ENCODE data around the gene RAB31. TPM values are rescaled to one million over a fixed set of nuclear protein-coding genes. Genes with fewer than 3 reads are reported as not detected.
"Not testable (repeated sequence)": the region's sequence is repeated elsewhere in the genome, so short reads cannot be mapped to it uniquely, and the experiment has no call there.

RAB31 gene
- total RNA-seq, 1 experiment from 2014 or later, result 9.5 TPM

DNA sequence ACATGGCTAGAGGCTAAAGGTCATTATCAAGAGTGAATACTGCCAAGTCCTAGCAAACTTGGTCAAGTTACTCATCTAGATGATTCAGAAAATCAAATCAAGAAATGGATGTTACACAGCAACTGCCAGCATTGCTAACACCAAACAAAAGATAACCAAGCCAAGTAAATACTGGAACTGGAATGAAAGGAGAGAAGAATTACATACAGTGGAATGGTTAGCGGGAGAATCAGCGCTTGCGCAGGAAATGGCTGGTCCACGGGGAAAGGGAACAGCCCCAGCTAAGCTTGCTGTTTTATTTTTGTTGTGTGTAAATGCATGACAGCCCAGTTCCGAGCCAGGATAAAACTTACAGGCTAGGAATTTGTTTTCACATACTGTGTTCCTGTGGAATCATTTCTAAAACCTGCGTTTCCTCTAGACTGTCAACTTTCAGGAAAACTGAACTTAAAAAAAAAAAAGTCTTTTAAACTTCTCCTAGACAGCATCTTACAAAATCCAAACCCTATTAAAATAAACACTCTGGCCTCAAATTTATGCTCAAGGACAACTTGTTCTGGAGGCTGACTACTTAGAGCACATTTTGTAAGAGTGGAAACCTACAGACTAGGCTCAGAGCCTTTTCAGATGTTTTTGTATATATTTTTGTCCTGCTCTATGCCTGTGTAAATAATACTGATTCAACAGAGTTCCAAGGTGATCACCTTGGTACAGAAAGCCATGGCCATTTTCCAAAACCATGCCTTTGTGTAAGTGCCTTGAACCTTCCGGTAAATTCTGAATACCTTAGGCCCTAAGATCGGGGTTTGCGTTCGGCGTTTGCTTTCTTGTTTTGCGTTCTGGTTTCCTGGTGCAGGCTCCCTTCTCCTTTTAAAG is 146.9 kb downstream of the RAB31 start:
- ChIA-PET POLR2A (no interaction called here), CTCF (no interaction called here)
- H3K36me3 Mint-ChIP-seq (ENCODE audit: insufficient read depth, unreplicated experiment), result no peaks in the 10 kb centered on the region
- no peak for DNase-seq
- Histone ChIP-seq H3K4me3 (ENCODE audit: low read depth, low read length) (no peak overlapping the region), H3K4me1 (no peaks in the 10 kb centered on the region), H3K9me3 (peaks cover 5% of the 10 kb centered on the region; the same call in 1 of the 2 replicates), H3K36me3 (ENCODE audit: control insufficient read depth, insufficient read depth, low read length) (no peaks in the 10 kb centered on the region), H3K27me3 (replicated peaks; ENCODE audit: control insufficient read depth, insufficient read depth, low read length) (no peaks in the 10 kb centered on the region)
- no peak overlapping the region for H3K4me3 Mint-ChIP-seq (ENCODE audit: unreplicated experiment)
- no TSS peak for BruUV-seq (replicated peaks)
- intact Hi-C loops (cut with micrococcal nuclease; ENCODE audit: unreplicated experiment), result no loop called here
- no peak overlapping the region for H3K27ac Mint-ChIP-seq (ENCODE audit: unreplicated experiment)
- H3K4me1 Mint-ChIP-seq (ENCODE audit: low read depth, unreplicated experiment), result peaks cover 1% of the 10 kb centered on the region
- H3K27me3 Mint-ChIP-seq (ENCODE audit: insufficient read depth, unreplicated experiment), result no peaks in the 10 kb centered on the region
- no peaks in the 10 kb centered on the region for H3K9me3 Mint-ChIP-seq (ENCODE audit: unreplicated experiment)
- TF ChIP-seq, protein P1, sequence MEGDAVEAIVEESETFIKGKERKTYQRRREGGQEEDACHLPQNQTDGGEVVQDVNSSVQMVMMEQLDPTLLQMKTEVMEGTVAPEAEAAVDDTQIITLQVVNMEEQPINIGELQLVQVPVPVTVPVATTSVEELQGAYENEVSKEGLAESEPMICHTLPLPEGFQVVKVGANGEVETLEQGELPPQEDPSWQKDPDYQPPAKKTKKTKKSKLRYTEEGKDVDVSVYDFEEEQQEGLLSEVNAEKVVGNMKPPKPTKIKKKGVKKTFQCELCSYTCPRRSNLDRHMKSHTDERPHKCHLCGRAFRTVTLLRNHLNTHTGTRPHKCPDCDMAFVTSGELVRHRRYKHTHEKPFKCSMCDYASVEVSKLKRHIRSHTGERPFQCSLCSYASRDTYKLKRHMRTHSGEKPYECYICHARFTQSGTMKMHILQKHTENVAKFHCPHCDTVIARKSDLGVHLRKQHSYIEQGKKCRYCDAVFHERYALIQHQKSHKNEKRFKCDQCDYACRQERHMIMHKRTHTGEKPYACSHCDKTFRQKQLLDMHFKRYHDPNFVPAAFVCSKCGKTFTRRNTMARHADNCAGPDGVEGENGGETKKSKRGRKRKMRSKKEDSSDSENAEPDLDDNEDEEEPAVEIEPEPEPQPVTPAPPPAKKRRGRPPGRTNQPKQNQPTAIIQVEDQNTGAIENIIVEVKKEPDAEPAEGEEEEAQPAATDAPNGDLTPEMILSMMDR (IDR thresholded peaks at IDR 0.05; ENCODE audit: insufficient read depth in 1 of 2, low read depth in 1 of 2, low read length in 1 of 2, severe bottlenecking in 1 of 2, unreplicated experiment in 1 of 2), result no peak

GRCh38 chr18:9855681-9856080 is 147.6 kb downstream of the RAB31 start:
- no TSS peak for BruUV-seq (replicated peaks)
- no peaks in the 10 kb centered on the region for H3K27me3 Mint-ChIP-seq (ENCODE audit: insufficient read depth, unreplicated experiment)
- H3K27ac Mint-ChIP-seq (ENCODE audit: unreplicated experiment), result no peak overlapping the region
- no peaks in the 10 kb centered on the region for H3K4me1 ChIP-seq
- H3K36me3 ChIP-seq (ENCODE audit: control insufficient read depth, insufficient read depth, low read length), result no peaks in the 10 kb centered on the region
- H3K36me3 Mint-ChIP-seq (ENCODE audit: insufficient read depth, unreplicated experiment), result no peaks in the 10 kb centered on the region
- ChIA-PET POLR2A (no interaction called here), CTCF (no interaction called here)
- H3K9me3 ChIP-seq, result peaks cover 5% of the 10 kb centered on the region; the same call in 1 of the 2 replicates
- no peak for DNase-seq
- no peaks in the 10 kb centered on the region for H3K27me3 ChIP-seq (replicated peaks; ENCODE audit: control insufficient read depth, insufficient read depth, low read length)
- TF ChIP-seq, protein P1 (IDR thresholded peaks at IDR 0.05; ENCODE audit: insufficient read depth in 1 of 2, low read depth in 1 of 2, low read length in 1 of 2, severe bottlenecking in 1 of 2, unreplicated experiment in 1 of 2), result no peak
- intact Hi-C loops (cut with micrococcal nuclease; ENCODE audit: unreplicated experiment), result no loop called here
- no peaks in the 10 kb centered on the region for H3K4me1 Mint-ChIP-seq (ENCODE audit: low read depth, unreplicated experiment)
- H3K4me3 ChIP-seq (ENCODE audit: low read depth, low read length), result no peak overlapping the region
- H3K4me3 Mint-ChIP-seq (ENCODE audit: unreplicated experiment), result no peak overlapping the region
- no peaks in the 10 kb centered on the region for H3K9me3 Mint-ChIP-seq (ENCODE audit: unreplicated experiment)

DNA sequence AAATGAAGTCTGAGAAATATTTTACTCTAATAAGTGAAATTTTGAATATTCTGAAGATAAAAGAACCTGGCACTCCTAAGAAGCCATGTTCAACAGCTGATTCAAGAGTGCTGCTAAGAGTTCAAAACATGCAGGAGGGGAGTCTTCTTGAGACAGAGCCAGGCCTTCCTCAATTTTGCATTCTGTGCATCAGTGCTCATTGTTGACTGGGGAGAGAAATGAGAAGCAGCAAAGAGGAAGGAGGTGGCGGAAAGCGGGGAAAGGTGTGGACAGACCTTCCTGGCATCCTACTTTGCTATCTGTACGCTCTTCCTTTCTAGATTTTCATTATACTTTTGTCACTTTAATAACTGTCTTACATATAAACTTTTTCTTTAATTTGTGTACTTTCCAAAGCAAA is 148.0 kb downstream of the RAB31 start:
- TF ChIP-seq, protein P1 (IDR thresholded peaks at IDR 0.05; ENCODE audit: insufficient read depth in 1 of 2, low read depth in 1 of 2, low read length in 1 of 2, severe bottlenecking in 1 of 2, unreplicated experiment in 1 of 2), result no peak
- no peak for DNase-seq
- Mint-ChIP-seq H3K4me1 (ENCODE audit: low read depth, unreplicated experiment) (no peaks in the 10 kb centered on the region), H3K27ac (ENCODE audit: unreplicated experiment) (no peak overlapping the region), H3K36me3 (ENCODE audit: insufficient read depth, unreplicated experiment) (no peaks in the 10 kb centered on the region), H3K4me3 (ENCODE audit: unreplicated experiment) (no peak overlapping the region), H3K9me3 (ENCODE audit: unreplicated experiment) (no peaks in the 10 kb centered on the region), H3K27me3 (ENCODE audit: insufficient read depth, unreplicated experiment) (no peaks in the 10 kb centered on the region)
- no peaks in the 10 kb centered on the region for H3K4me1 ChIP-seq
- H3K4me3 ChIP-seq (ENCODE audit: low read depth, low read length), result no peak overlapping the region
- peaks cover 5% of the 10 kb centered on the region; the same call in 1 of the 2 replicates for H3K9me3 ChIP-seq
- POLR2A ChIA-PET, result no interaction called here
- H3K27me3 ChIP-seq (replicated peaks; ENCODE audit: control insufficient read depth, insufficient read depth, low read length), result no peaks in the 10 kb centered on the region
- BruUV-seq (replicated peaks), result no TSS peak
- H3K36me3 ChIP-seq (ENCODE audit: control insufficient read depth, insufficient read depth, low read length), result no peaks in the 10 kb centered on the region
- CTCF ChIA-PET, result no interaction called here
- intact Hi-C loops (cut with micrococcal nuclease; ENCODE audit: unreplicated experiment), result no loop called here

DNA sequence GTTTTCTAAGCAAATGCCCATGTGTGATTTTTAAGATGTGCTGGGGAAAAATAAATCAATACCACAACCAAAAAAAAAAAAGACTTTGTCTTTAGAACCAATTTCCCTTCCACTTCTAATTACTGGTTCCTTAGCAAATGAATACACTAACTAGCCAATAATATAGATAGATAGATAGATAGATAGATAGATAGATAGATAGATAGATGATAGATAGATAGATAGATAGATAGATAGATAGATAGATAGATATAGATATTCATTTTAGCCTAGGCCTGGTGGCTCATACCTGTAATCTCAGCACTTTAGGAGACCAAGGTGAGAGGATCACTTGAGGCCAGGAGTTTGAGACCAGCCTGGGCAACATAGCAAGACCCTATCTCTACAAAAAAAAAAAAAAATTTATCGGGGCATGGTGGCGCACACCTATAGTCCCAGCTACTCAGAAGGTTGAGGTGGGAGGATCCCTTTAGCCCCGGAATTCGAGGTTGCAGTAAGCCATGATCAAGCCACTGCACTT is 149.4 kb downstream of the RAB31 start:
- H3K4me3 Mint-ChIP-seq (ENCODE audit: unreplicated experiment); H3K36me3 ChIP-seq (ENCODE audit: control insufficient read depth, insufficient read depth, low read length); H3K4me1 Mint-ChIP-seq (ENCODE audit: low read depth, unreplicated experiment); CTCF ChIA-PET; DNase-seq; intact Hi-C loops (cut with micrococcal nuclease; ENCODE audit: unreplicated experiment); H3K27me3 ChIP-seq (replicated peaks; ENCODE audit: control insufficient read depth, insufficient read depth, low read length); POLR2A ChIA-PET; BruUV-seq (replicated peaks); H3K27me3 Mint-ChIP-seq (ENCODE audit: insufficient read depth, unreplicated experiment); H3K36me3 Mint-ChIP-seq (ENCODE audit: insufficient read depth, unreplicated experiment); H3K27ac Mint-ChIP-seq (ENCODE audit: unreplicated experiment); H3K9me3 ChIP-seq; H3K4me3 ChIP-seq (ENCODE audit: low read depth, low read length); H3K9me3 Mint-ChIP-seq (ENCODE audit: unreplicated experiment); H3K4me1 ChIP-seq: not testable (repeated sequence)
